ENCODE measurements around the gene KY. TPM values are rescaled to one million over a fixed set of nuclear protein-coding genes. Genes with fewer than 3 reads are reported as not detected.

The KY gene
- total and polyA plus RNA-seq, 9 of the 15 experiments (the other 6 are each of a cell fraction or from before 2014, with no cell fraction given), result not detected

DNA sequence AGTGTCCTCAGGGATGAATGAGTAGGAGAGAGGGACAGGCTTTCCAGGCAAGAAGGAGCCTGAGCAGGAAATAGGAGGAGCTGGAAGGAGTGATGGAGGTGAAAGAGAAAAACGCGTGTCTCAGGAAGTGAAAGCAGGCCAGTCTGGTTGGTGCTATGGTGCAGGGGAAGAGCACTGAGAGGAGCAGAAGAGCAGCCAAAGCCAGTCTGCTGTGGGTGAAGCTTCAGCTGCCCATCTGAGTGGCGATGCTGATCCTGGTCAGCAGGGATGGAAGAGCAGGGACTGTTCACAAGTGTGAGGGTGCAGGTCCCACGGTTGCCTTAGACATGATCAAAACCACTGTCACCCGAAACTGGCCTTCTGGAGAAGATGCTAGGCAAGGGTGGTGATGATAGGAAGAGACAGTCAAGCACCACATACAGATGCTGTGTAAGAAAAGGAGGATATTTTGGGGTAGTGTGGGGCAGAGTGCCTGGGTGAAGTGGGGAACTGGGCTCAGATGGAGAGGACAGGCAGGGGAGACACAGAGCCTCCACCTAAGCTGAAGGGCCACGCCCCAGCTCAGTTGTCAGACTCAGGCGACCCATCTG lies 5.5 kb upstream of the KY start:
- Histone ChIP-seq H3K4me3 (no peak overlapping the region), H3K9me1 (ENCODE audit: control insufficient read depth, insufficient read depth, low read length) (no peaks in the 10 kb centered on the region), H3K4me2 (ENCODE audit: insufficient read depth, low read length) (no peak overlapping the region), H3K27ac (ENCODE audit: extremely low read depth, low read depth, low read length) (no peak overlapping the region), H3K27me3 (ENCODE audit: control insufficient read depth in 2 of 2, insufficient read depth in 2 of 2, low read length in 2 of 2) (peaks cover 0 to 12% of the 10 kb centered on the region in 2 experiments; a peak in 2 of 5 replicates), H2AFZ (ENCODE audit: low read depth, low read length) (no peak overlapping the region), H3K9me3 (replicated peaks; ENCODE audit: control insufficient read depth, insufficient read depth, low read depth, low read length) (no peaks in the 10 kb centered on the region), H4K20me1 (replicated peaks; ENCODE audit: control insufficient read depth, insufficient read depth, low read length) (no peaks in the 10 kb centered on the region), H3K4me1 (replicated peaks in 1 of 2; ENCODE audit: control insufficient read depth in 2 of 2, insufficient read depth in 2 of 2, low read length in 2 of 2) (no peaks in the 10 kb centered on the region), H3K79me2 (ENCODE audit: control insufficient read depth, insufficient read depth, low read length) (no peaks in the 10 kb centered on the region), H3K36me3 (ENCODE audit: control insufficient read depth, insufficient read depth, low read length) (no peaks in the 10 kb centered on the region), H3K9ac (ENCODE audit: insufficient read depth in 1 of 2, low read depth in 2 of 2, low read length in 2 of 2) (no peak overlapping the region)
- in situ Hi-C loops (cut with MboI) (no loop called here), intact Hi-C loops (cut with micrococcal nuclease) (no loop called here)
- WGBS (ENCODE audit: insufficient coverage, low coverage, missing lambda C conversion rate), result 4% methylated on average over 7 of the region's 7 CpGs
- CTCF ChIA-PET (ENCODE audit: low intra/inter-chr PET ratio), result no interaction called here
- no peak for FAIRE-seq
- no peak for TF ChIP-seq NCOR1 (IDR thresholded peaks at IDR 0.05)
- no peak for TF ChIP-seq BRD9 (IDR thresholded peaks at IDR 0.05; ENCODE audit: low read depth, partially characterized antibody)
- TF ChIP-seq BCOR (IDR thresholded peaks at IDR 0.05), result no peak
- no peak for TF ChIP-seq ZNF263 (CRISPR knock-in tag; IDR thresholded peaks at IDR 0.05; ENCODE audit: borderline replicate concordance)
- TF ChIP-seq, protein P1, sequence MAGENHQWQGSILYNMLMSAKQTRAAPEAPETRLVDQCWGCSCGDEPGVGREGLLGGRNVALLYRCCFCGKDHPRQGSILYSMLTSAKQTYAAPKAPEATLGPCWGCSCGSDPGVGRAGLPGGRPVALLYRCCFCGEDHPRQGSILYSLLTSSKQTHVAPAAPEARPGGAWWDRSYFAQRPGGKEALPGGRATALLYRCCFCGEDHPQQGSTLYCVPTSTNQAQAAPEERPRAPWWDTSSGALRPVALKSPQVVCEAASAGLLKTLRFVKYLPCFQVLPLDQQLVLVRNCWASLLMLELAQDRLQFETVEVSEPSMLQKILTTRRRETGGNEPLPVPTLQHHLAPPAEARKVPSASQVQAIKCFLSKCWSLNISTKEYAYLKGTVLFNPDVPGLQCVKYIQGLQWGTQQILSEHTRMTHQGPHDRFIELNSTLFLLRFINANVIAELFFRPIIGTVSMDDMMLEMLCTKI (IDR thresholded peaks at IDR 0.05; ENCODE audit: partially characterized antibody), result no peak
- TF ChIP-seq TARDBP (IDR thresholded peaks at IDR 0.05), result no peak
- TF ChIP-seq RUNX1 (IDR thresholded peaks at IDR 0.05; ENCODE audit: low read depth), result no peak
- no peak for TF ChIP-seq NR2C2 (CRISPR knock-in tag; IDR thresholded peaks at IDR 0.05)
- no peak for TF ChIP-seq NR2C2 (tag; IDR thresholded peaks at IDR 0.05)
- no peak for TF ChIP-seq NRF1 (conservative IDR thresholded peaks at IDR 0.05 in 1 of 2, IDR thresholded peaks at IDR 0.05 in 1 of 2)
- TF ChIP-seq, protein P2, sequence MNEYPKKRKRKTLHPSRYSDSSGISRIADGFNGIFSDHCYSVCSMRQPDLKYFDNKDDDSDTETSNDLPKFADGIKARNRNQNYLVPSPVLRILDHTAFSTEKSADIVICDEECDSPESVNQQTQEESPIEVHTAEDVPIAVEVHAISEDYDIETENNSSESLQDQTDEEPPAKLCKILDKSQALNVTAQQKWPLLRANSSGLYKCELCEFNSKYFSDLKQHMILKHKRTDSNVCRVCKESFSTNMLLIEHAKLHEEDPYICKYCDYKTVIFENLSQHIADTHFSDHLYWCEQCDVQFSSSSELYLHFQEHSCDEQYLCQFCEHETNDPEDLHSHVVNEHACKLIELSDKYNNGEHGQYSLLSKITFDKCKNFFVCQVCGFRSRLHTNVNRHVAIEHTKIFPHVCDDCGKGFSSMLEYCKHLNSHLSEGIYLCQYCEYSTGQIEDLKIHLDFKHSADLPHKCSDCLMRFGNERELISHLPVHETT (CRISPR knock-in tag; conservative IDR thresholded peaks at IDR 0.05 in 1 of 2, IDR thresholded peaks at IDR 0.05 in 1 of 2), result no peak
- no peak for TF ChIP-seq PML (IDR thresholded peaks at IDR 0.05; ENCODE audit: low read length)
- TF ChIP-seq SIRT6 (IDR thresholded peaks at IDR 0.05; ENCODE audit: low read depth, low read length), result no peak
- TF ChIP-seq, protein P3, sequence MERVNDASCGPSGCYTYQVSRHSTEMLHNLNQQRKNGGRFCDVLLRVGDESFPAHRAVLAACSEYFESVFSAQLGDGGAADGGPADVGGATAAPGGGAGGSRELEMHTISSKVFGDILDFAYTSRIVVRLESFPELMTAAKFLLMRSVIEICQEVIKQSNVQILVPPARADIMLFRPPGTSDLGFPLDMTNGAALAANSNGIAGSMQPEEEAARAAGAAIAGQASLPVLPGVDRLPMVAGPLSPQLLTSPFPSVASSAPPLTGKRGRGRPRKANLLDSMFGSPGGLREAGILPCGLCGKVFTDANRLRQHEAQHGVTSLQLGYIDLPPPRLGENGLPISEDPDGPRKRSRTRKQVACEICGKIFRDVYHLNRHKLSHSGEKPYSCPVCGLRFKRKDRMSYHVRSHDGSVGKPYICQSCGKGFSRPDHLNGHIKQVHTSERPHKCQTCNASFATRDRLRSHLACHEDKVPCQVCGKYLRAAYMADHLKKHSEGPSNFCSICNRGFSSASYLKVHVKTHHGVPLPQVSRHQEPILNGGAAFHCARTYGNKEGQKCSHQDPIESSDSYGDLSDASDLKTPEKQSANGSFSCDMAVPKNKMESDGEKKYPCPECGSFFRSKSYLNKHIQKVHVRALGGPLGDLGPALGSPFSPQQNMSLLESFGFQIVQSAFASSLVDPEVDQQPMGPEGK (CRISPR knock-in tag; IDR thresholded peaks at IDR 0.05; ENCODE audit: borderline replicate concordance), result no peak
- TF ChIP-seq TEAD4 (IDR thresholded peaks at IDR 0.05; ENCODE audit: low read length), result no peak
- no peak for TF ChIP-seq TEAD4 (CRISPR knock-in tag; IDR thresholded peaks at IDR 0.05; ENCODE audit: borderline replicate concordance)
- TF ChIP-seq ZNF146 (CRISPR knock-in tag; IDR thresholded peaks at IDR 0.05; ENCODE audit: unreplicated experiment), result no peak
- TF ChIP-seq ZNF57 (CRISPR knock-in tag; IDR thresholded peaks at IDR 0.05), result no peak
- no TSS peak for BruUV-seq (replicated peaks)
- DNase-seq (ENCODE audit: extremely low read depth in 1 of 4, low spot score in 3 of 4), result no peak
- no peak for ATAC-seq
- POLR2A ChIA-PET, result interaction anchor here (0.6 kb wide), 1 partner anchor 52 kb away, joined by 3 read pairs; no protein-coding TSS in a partner anchor

All from K562 (cell line).